PC-3 (cell line): ENCODE results near the gene BIRC5.

Source experiments
- EZH2 ChIP-seq: fragments of 300-600 bp; sonication (generic); IDR thresholded peaks from one replicate; pipeline ENCODE4 v1.6.1; 2017; ENCODE audit warnings: antibody characterized with exemption, mild to moderate bottlenecking, low read length; ENCODE audit not compliant: unreplicated experiment
- EZH2phosphoT487 ChIP-seq: fragments of 300-600 bp; sonication (generic); IDR thresholded peaks from 2 replicates; pipeline ENCODE4 v1.6.1; 2018; ENCODE audit warnings: mild to moderate bottlenecking, antibody characterized with exemption, low read length, borderline replicate concordance
- TF ChIP-seq, protein P1 (sequence below): fragments of 300-600 bp; sonication (generic); conservative IDR thresholded peaks from 2 replicates; pipeline ENCODE4 v1.5.1; 2017; ENCODE audit warnings: antibody characterized with exemption, low read depth, mild to moderate bottlenecking, low read length

DNA sequence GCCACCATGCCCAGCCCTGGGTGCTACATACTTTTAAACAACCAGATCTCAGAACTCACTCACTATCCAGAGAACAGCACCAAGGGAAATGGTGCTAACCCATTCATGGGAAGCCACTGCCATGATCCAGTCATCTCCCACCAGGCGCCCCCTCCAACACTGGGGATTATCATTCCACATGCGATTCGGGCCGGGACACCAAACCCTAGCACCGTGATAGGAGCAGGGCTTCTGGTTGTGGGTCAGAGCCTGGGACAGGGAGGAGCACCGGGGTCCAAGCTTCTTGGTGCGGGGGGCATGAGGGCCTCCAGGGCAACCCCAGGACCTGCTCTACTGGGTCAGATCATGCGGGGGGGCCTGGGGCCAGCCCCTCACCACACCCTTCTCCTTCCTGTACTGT, 21.8 kb downstream of the BIRC5 start:
- TF ChIP-seq, protein P1, sequence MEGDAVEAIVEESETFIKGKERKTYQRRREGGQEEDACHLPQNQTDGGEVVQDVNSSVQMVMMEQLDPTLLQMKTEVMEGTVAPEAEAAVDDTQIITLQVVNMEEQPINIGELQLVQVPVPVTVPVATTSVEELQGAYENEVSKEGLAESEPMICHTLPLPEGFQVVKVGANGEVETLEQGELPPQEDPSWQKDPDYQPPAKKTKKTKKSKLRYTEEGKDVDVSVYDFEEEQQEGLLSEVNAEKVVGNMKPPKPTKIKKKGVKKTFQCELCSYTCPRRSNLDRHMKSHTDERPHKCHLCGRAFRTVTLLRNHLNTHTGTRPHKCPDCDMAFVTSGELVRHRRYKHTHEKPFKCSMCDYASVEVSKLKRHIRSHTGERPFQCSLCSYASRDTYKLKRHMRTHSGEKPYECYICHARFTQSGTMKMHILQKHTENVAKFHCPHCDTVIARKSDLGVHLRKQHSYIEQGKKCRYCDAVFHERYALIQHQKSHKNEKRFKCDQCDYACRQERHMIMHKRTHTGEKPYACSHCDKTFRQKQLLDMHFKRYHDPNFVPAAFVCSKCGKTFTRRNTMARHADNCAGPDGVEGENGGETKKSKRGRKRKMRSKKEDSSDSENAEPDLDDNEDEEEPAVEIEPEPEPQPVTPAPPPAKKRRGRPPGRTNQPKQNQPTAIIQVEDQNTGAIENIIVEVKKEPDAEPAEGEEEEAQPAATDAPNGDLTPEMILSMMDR: no peak
- TF ChIP-seq EZH2phosphoT487: no peak
- TF ChIP-seq EZH2: no peak
